CD14-positive monocyte (primary cell): ENCODE data around the gene SLC66A2. TPM values are rescaled to one million over a fixed set of nuclear protein-coding genes. Genes with fewer than 3 reads are reported as not detected.

ENCODE experiments used
- DNase-seq, 3 donors: peaks; one replicate each; pipeline ENCODE4 v3.0.0-alpha.2; 2011 to 2022
- H2AFZ ChIP-seq: 2 replicates; pipeline ENCODE4 v1.6.0; 2012; ENCODE audit warnings: mild to moderate bottlenecking, low read depth, low read length, inconsistent platforms; ENCODE audit not compliant: insufficient read depth, poor library complexity, severe bottlenecking
- H3K27ac ChIP-seq, 2 donors: 1 replicate in 1 of 2; 2 replicates in 1 of 2; pipeline ENCODE4 v1.5.1; 2012 to 2013; ENCODE audit warnings: low read length in 2 of 2, control low read depth in 1 of 2, inconsistent platforms in 1 of 2, low read depth in 1 of 2, mild to moderate bottlenecking in 1 of 2
- H3K27me3 ChIP-seq, 2 donors: one replicate each; pipeline versions ENCODE4 v1.6.0 to v1.6.1; 2011 to 2013; ENCODE audit warnings: low read length in 2 of 2; ENCODE audit not compliant: control insufficient read depth in 2 of 2, insufficient read depth in 2 of 2
- H3K36me3 ChIP-seq, 2 donors: replicated peaks in 1 of 2; 1 replicate in 1 of 2; 2 replicates in 1 of 2; pipeline versions ENCODE4 v1.5.1 to v1.6.1; 2012 to 2013; ENCODE audit warnings: low read length in 2 of 2, control low read depth in 1 of 2, inconsistent platforms in 1 of 2, mild to moderate bottlenecking in 1 of 2; ENCODE audit not compliant: insufficient read depth in 2 of 2, control insufficient read depth in 1 of 2
- H3K4me1 ChIP-seq, 2 donors: 1 replicate in 1 of 2; 2 replicates in 1 of 2; pipeline versions ENCODE4 v1.5.1 to v1.6.1; 2012 to 2013; ENCODE audit warnings: low read length in 2 of 2, control low read depth in 1 of 2, inconsistent platforms in 1 of 2, mild to moderate bottlenecking in 1 of 2, moderate library complexity in 1 of 2; ENCODE audit not compliant: insufficient read depth in 2 of 2, control insufficient read depth in 1 of 2
- H3K4me2 ChIP-seq: replicated peaks from 2 replicates; pipeline ENCODE3; 2012; ENCODE audit warnings: low read length, moderate library complexity, mild to moderate bottlenecking; ENCODE audit not compliant: poor library complexity, severe bottlenecking; ENCODE audit errors: extremely low read depth
- H3K4me3 ChIP-seq, 3 experiments: fragments of 200-600 bp in 1 of 3; sonication (generic) in 1 of 3; replicated peaks in 1 of 3; 1 replicate in 2 of 3; 2 replicates in 1 of 3; pipeline ENCODE4 v1.5.1; 2011 to 2013; ENCODE audit warnings: low read length in 3 of 3, mild to moderate bottlenecking in 3 of 3, control low read depth in 2 of 3, low read depth in 2 of 3, inconsistent platforms in 1 of 3, moderate library complexity in 1 of 3
- H3K79me2 ChIP-seq: 2 replicates; pipeline ENCODE4 v1.6.0; 2012; ENCODE audit warnings: mild to moderate bottlenecking, control low read depth, inconsistent platforms, low read length, moderate library complexity; ENCODE audit not compliant: insufficient read depth
- H3K9ac ChIP-seq: 2 replicates; pipeline ENCODE4 v1.6.0; 2017; ENCODE audit warnings: low read length, mild to moderate bottlenecking; ENCODE audit not compliant: insufficient read depth, poor library complexity, severe bottlenecking
- H3K9me3 ChIP-seq, 2 donors: replicated peaks in 1 of 2; 1 replicate in 1 of 2; 2 replicates in 1 of 2; pipeline versions ENCODE4 v1.5.1 to v1.6.1; 2012 to 2013; ENCODE audit warnings: low read length in 2 of 2, control low read depth in 1 of 2; ENCODE audit not compliant: control insufficient read depth in 1 of 2, insufficient read depth in 1 of 2
- H4K20me1 ChIP-seq: 2 replicates; pipeline ENCODE4 v1.6.0; 2012; ENCODE audit warnings: mild to moderate bottlenecking, low read length, control low read depth, moderate library complexity; ENCODE audit not compliant: insufficient read depth
- H3K27ac Mint-ChIP-seq, 7 donors: one replicate each; pipeline ENCODE4 v1.8.0; 2020; ENCODE audit warnings: mild to moderate bottlenecking in 7 of 7, mixed read lengths in 7 of 7, moderate library complexity in 6 of 7, inconsistent platforms in 2 of 7
- H3K27me3 Mint-ChIP-seq, 3 donors: one replicate each; pipeline ENCODE4 v1.8.0; 2021 to 2022; ENCODE audit warnings: low read depth in 3 of 3, mild to moderate bottlenecking in 3 of 3, mixed read lengths in 3 of 3, moderate library complexity in 3 of 3, inconsistent platforms in 1 of 3
- H3K36me3 Mint-ChIP-seq, 2 donors: one replicate each; pipeline ENCODE4 v1.8.0; 2020; ENCODE audit warnings: mixed read lengths in 2 of 2, inconsistent platforms in 1 of 2, mild to moderate bottlenecking in 1 of 2
- H3K4me1 Mint-ChIP-seq: one replicate; pipeline ENCODE4 v1.8.0; 2020; ENCODE audit warnings: mild to moderate bottlenecking, mixed read lengths
- H3K4me3 Mint-ChIP-seq, 2 donors: one replicate each; pipeline ENCODE4 v1.8.0; 2020; ENCODE audit warnings: mild to moderate bottlenecking in 2 of 2, mixed read lengths in 2 of 2, moderate library complexity in 1 of 2
- H3K9me3 Mint-ChIP-seq, 7 donors: one replicate each; pipeline ENCODE4 v1.8.0; 2020 to 2022; ENCODE audit warnings: mixed read lengths in 7 of 7, mild to moderate bottlenecking in 6 of 7, moderate library complexity in 6 of 7, inconsistent platforms in 2 of 7
- WGBS: methylation state at CpG from one replicate; pipeline ENCODE4 v1.1.5; 2013; ENCODE audit warnings: missing lambda C conversion rate; ENCODE audit not compliant: insufficient coverage; 5-methylcytosine and 5-hydroxymethylcytosine counted together
- intact Hi-C, 2 donors: fragments of 100-400 bp; cut with micrococcal nuclease; formaldehyde crosslinking; loops; one replicate each; pipeline versions ENCODE4 v1.15.0 to v1.15.1; 2023
- polyA plus RNA-seq, 3 donors: library from polyadenylated mRNA; depleted of rRNA in 1 of 3; unstranded in 2 of 3; stranded (reverse) in 1 of 3; fragments of 300-500 nt in 2 of 3; fragments of >200 nt in 1 of 3; fragmentation: Illumina TruSeq in 2 of 3; gene quantifications; 1 replicate in 2 of 3; 2 replicates in 1 of 3; pipeline ENCODE4 v1.2.3, GENCODE V29; 2012 to 2021
- TF ChIP-seq, protein P1 (sequence below): fragments of 200-600 bp; IDR thresholded peaks from one replicate; pipeline ENCODE4 v1.8.0; 2022; ENCODE audit warnings: antibody characterized with exemption, mild to moderate bottlenecking

SLC66A2 gene
- polyA plus RNA-seq, 3 donors: 26.8 to 42.6 (median 33.8) TPM

DNA sequence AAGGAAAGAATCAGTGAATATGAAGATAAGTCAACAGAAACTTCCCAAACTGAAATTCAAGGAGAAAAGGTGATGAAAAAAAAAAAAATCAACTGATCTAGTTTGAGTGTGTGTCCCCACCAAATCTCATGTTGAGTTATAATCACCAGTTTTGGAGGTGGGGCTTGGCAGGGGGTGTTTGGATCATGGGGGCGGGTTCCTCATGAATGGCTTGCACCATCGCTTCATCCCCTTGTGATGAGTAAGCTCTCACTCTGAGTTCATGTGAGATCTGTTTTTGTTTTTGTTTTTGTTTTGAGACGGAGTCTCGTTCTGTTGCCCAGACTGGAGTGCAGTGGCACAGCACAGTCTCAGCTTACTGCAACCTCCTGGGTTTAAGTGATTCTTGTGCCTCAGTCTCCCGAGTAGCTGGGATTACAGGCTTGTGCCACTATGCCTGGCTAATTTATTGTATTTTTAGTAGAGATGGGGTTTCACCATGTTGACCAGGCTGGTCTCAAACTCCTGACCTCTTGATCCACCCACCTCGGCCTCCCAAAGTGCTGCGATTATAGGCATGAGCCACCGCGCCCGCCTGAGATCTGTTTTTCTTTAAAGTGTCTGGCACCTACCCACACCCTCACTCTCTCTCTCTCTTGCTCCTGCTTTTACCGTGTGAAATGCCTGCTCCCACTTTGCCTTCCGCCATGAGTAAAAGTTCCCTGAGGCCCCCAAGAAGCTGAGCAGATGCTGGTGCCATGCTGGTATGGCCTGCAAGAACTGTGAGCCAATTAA lies 4.0 kb upstream of the SLC66A2 start:
- H3K4me1 Mint-ChIP-seq: peaks cover 23% of the 10 kb centered on the region
- Histone ChIP-seq H3K9ac (no peak overlapping the region), H3K27ac (no peak overlapping the region), H3K79me2 (peaks cover 9% of the 10 kb centered on the region), H3K9me3 (no peaks in the 10 kb centered on the region), H4K20me1 (peaks cover 4% of the 10 kb centered on the region), H3K27me3 (peaks cover 0 to 2% of the 10 kb centered on the region in 2 donors), H3K4me2 (no peak overlapping the region), H3K4me1 (peaks cover 11 to 17% of the 10 kb centered on the region in 2 donors), H2AFZ (no peak overlapping the region), H3K4me3 (no peak overlapping the region), H3K36me3 (no peaks in the 10 kb centered on the region)
- H3K9me3 Mint-ChIP-seq: peaks cover 0 to 3% (median 0%) of the 10 kb centered on the region in 7 donors
- H3K27ac Mint-ChIP-seq: peak overlapping the region in 2 of 7 donors; percentile 10 to 43
- intact Hi-C loops: loop anchor here (10.0 kb wide), 2 partner anchors 131 to 161 kb away; partner anchors contain the start of gene KCNG2 (in 1 of the 2)
- H3K36me3 Mint-ChIP-seq: no peaks in the 10 kb centered on the region
- TF ChIP-seq, protein P1, sequence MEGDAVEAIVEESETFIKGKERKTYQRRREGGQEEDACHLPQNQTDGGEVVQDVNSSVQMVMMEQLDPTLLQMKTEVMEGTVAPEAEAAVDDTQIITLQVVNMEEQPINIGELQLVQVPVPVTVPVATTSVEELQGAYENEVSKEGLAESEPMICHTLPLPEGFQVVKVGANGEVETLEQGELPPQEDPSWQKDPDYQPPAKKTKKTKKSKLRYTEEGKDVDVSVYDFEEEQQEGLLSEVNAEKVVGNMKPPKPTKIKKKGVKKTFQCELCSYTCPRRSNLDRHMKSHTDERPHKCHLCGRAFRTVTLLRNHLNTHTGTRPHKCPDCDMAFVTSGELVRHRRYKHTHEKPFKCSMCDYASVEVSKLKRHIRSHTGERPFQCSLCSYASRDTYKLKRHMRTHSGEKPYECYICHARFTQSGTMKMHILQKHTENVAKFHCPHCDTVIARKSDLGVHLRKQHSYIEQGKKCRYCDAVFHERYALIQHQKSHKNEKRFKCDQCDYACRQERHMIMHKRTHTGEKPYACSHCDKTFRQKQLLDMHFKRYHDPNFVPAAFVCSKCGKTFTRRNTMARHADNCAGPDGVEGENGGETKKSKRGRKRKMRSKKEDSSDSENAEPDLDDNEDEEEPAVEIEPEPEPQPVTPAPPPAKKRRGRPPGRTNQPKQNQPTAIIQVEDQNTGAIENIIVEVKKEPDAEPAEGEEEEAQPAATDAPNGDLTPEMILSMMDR: no peak
- DNase-seq: peak in 1 of 3 donors; percentile 34
- peaks cover 4 to 22% (median 5%) of the 10 kb centered on the region in 3 donors for H3K27me3 Mint-ChIP-seq
- WGBS: 94% methylated on average over 11 of the region's 12 CpGs
- no peak overlapping the region for H3K4me3 Mint-ChIP-seq

DNA sequence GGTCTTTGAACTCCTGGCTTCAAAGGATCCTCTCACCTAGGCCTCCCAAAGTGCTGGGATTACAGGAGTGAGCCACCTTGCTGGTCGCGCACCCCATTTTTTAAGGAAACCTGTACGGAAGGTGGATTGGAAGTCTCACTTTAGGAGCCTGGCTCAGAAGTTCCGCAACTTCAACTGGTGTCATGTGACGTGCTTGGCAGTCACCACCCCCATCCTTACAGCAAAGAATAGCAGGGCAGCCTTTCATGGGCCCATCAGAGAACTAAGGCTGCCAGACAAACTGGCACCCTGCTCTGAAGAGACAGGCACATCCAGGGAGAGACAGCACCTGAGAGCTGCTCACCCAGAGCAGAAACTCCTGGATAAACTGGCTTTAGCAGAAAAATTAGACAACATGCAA lies 3.3 kb upstream of the SLC66A2 start:
- DNase-seq: peak in 2 of 3 donors; percentile 21 to 37

More for the DNA sequence above, 3.3 kb upstream of the SLC66A2 start:
- TF ChIP-seq, protein P1: no peak
- Histone ChIP-seq H3K79me2 (peaks cover 15% of the 10 kb centered on the region), H4K20me1 (peaks cover 10% of the 10 kb centered on the region), H3K27ac (no peak overlapping the region), H3K4me3 (no peak overlapping the region), H3K36me3 (no peaks in the 10 kb centered on the region), H3K27me3 (peaks cover 0 to 2% of the 10 kb centered on the region in 2 donors), H3K9ac (no peak overlapping the region), H3K4me2 (no peak overlapping the region), H2AFZ (no peak overlapping the region), H3K9me3 (no peaks in the 10 kb centered on the region), H3K4me1 (peaks cover 18 to 24% of the 10 kb centered on the region in 2 donors)
- Mint-ChIP-seq H3K4me1 (peaks cover 23% of the 10 kb centered on the region), H3K27ac (peak overlapping the region in 2 of 7 donors; percentile 10 to 43), H3K4me3 (peak overlapping the region in 1 of 2 donors; percentile 37), H3K36me3 (no peaks in the 10 kb centered on the region), H3K27me3 (peaks cover 4 to 15% (median 5%) of the 10 kb centered on the region in 3 donors), H3K9me3 (peaks cover 0 to 3% (median 0%) of the 10 kb centered on the region in 7 donors)
- intact Hi-C loops: loop anchor here (5.0 to 10.0 kb wide), 4 partner anchors 33 to 160 kb away; partner anchors contain the start of genes RBFA (in 2 of the 2), TXNL4A (in 2 of the 2) and KCNG2 (in 1 of the 2)
- no CpG with 5 or more reads among the region's 5 CpGs for WGBS
